Adrenal gland (tissue), 5 donors: ENCODE data around the gene RASGRP4.

Experiments used
- CTCF ChIP-seq, 6 experiments: fragments of 450-650 bp in 4 of 6; fragments of 200-600 bp in 2 of 6; sonication (generic) in 1 of 6; IDR thresholded peaks; 1 replicate in 5 of 6; 2 replicates in 1 of 6; pipeline versions ENCODE4 v1.5.1 to v1.8.0; 2016 to 2021; ENCODE audit warnings: antibody characterized with exemption in 6 of 6, mild to moderate bottlenecking in 2 of 6, moderate library complexity in 1 of 6
- POLR2A ChIP-seq, 2 donors: fragments of 450-650 bp; IDR thresholded peaks; one replicate each; pipeline ENCODE4 v1.6.1; 2017; ENCODE audit warnings: antibody characterized with exemption in 2 of 2, mild to moderate bottlenecking in 2 of 2, moderate library complexity in 1 of 2
- donor health status: DM: no; HTN: no; CAD: no.

GRCh38 chr19:38420935-38421334, 5.1 kb downstream of the RASGRP4 start:
- no peak for TF ChIP-seq CTCF (IDR thresholded peaks at IDR 0.05)
- no peak for TF ChIP-seq POLR2A (IDR thresholded peaks at IDR 0.05)
